H1 (cell line): ENCODE measurements around the gene CDH2. TPM values are rescaled to one million over a fixed set of nuclear protein-coding genes. Genes with fewer than 3 reads are reported as not detected.

ENCODE experiments used
- CHD2 ChIP-seq: IDR thresholded peaks from 2 replicates; pipeline ENCODE4 v1.6.1; 2012; ENCODE audit warnings: low read length, improper control_type of control experiment
- JUN ChIP-seq: IDR thresholded peaks from 2 replicates; pipeline ENCODE4 v1.6.1; 2011; ENCODE audit warnings: low read depth, mild to moderate bottlenecking, improper control_type of control experiment, low read length
- TAF1 ChIP-seq: IDR thresholded peaks from 2 replicates; pipeline ENCODE4 v1.6.1; 2011; ENCODE audit warnings: mild to moderate bottlenecking, low read depth, low read length
- polyA plus RNA-seq, 7 experiments: library from polyadenylated mRNA; depleted of rRNA in 3 of 7; stranded (reverse) in 5 of 7; unstranded in 2 of 7; fragments of >200 nt in 5 of 7; fragments of 200-250 nt in 2 of 7; gene quantifications; 1 replicate in 5 of 7; 2 replicates in 1 of 7; 4 replicates in 1 of 7; pipeline versions ENCODE4 v1.2.1 to v1.2.3, GENCODE V29; 2011 to 2013; ENCODE audit warnings: missing spikeins in 2 of 7, mixed read lengths in 2 of 7
- total RNA-seq: library from RNA; stranded (reverse); fragmentation: NEBNext Ultra II Directional; extraction: Animal tissue kit (Norgen Biotek cat#: 25700); gene quantifications from 2 replicates; pipeline ENCODE4 v1.2.1, GENCODE V29; 2021
- TF ChIP-seq, protein P1 (sequence below): fragments of 300-600 bp; sonication (generic); IDR thresholded peaks from 2 replicates; pipeline ENCODE4 v1.7.1; 2012; ENCODE audit warnings: low read length, moderate library complexity, mild to moderate bottlenecking, inconsistent platforms; ENCODE audit not compliant: insufficient replicate concordance
- TF ChIP-seq, protein P2 (sequence below): IDR thresholded peaks from 2 replicates; pipeline ENCODE4 v1.6.1; 2011; ENCODE audit warnings: low read length, improper control_type of control experiment

Gene CDH2
- total and polyA plus RNA-seq, 2 of the 8 experiments (the other 6 are each of a cell fraction or from before 2014, with no cell fraction given), result 15.0 to 56.5 TPM

GRCh38 chr18:28109781-28110560 lies 67.0 kb downstream of the CDH2 start (continued):
- TF ChIP-seq, protein P1, sequence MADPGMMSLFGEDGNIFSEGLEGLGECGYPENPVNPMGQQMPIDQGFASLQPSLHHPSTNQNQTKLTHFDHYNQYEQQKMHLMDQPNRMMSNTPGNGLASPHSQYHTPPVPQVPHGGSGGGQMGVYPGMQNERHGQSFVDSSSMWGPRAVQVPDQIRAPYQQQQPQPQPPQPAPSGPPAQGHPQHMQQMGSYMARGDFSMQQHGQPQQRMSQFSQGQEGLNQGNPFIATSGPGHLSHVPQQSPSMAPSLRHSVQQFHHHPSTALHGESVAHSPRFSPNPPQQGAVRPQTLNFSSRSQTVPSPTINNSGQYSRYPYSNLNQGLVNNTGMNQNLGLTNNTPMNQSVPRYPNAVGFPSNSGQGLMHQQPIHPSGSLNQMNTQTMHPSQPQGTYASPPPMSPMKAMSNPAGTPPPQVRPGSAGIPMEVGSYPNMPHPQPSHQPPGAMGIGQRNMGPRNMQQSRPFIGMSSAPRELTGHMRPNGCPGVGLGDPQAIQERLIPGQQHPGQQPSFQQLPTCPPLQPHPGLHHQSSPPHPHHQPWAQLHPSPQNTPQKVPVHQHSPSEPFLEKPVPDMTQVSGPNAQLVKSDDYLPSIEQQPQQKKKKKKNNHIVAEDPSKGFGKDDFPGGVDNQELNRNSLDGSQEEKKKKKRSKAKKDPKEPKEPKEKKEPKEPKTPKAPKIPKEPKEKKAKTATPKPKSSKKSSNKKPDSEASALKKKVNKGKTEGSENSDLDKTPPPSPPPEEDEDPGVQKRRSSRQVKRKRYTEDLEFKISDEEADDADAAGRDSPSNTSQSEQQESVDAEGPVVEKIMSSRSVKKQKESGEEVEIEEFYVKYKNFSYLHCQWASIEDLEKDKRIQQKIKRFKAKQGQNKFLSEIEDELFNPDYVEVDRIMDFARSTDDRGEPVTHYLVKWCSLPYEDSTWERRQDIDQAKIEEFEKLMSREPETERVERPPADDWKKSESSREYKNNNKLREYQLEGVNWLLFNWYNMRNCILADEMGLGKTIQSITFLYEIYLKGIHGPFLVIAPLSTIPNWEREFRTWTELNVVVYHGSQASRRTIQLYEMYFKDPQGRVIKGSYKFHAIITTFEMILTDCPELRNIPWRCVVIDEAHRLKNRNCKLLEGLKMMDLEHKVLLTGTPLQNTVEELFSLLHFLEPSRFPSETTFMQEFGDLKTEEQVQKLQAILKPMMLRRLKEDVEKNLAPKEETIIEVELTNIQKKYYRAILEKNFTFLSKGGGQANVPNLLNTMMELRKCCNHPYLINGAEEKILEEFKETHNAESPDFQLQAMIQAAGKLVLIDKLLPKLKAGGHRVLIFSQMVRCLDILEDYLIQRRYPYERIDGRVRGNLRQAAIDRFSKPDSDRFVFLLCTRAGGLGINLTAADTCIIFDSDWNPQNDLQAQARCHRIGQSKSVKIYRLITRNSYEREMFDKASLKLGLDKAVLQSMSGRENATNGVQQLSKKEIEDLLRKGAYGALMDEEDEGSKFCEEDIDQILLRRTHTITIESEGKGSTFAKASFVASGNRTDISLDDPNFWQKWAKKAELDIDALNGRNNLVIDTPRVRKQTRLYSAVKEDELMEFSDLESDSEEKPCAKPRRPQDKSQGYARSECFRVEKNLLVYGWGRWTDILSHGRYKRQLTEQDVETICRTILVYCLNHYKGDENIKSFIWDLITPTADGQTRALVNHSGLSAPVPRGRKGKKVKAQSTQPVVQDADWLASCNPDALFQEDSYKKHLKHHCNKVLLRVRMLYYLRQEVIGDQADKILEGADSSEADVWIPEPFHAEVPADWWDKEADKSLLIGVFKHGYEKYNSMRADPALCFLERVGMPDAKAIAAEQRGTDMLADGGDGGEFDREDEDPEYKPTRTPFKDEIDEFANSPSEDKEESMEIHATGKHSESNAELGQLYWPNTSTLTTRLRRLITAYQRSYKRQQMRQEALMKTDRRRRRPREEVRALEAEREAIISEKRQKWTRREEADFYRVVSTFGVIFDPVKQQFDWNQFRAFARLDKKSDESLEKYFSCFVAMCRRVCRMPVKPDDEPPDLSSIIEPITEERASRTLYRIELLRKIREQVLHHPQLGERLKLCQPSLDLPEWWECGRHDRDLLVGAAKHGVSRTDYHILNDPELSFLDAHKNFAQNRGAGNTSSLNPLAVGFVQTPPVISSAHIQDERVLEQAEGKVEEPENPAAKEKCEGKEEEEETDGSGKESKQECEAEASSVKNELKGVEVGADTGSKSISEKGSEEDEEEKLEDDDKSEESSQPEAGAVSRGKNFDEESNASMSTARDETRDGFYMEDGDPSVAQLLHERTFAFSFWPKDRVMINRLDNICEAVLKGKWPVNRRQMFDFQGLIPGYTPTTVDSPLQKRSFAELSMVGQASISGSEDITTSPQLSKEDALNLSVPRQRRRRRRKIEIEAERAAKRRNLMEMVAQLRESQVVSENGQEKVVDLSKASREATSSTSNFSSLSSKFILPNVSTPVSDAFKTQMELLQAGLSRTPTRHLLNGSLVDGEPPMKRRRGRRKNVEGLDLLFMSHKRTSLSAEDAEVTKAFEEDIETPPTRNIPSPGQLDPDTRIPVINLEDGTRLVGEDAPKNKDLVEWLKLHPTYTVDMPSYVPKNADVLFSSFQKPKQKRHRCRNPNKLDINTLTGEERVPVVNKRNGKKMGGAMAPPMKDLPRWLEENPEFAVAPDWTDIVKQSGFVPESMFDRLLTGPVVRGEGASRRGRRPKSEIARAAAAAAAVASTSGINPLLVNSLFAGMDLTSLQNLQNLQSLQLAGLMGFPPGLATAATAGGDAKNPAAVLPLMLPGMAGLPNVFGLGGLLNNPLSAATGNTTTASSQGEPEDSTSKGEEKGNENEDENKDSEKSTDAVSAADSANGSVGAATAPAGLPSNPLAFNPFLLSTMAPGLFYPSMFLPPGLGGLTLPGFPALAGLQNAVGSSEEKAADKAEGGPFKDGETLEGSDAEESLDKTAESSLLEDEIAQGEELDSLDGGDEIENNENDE, result no peak
- TF ChIP-seq, protein P2, sequence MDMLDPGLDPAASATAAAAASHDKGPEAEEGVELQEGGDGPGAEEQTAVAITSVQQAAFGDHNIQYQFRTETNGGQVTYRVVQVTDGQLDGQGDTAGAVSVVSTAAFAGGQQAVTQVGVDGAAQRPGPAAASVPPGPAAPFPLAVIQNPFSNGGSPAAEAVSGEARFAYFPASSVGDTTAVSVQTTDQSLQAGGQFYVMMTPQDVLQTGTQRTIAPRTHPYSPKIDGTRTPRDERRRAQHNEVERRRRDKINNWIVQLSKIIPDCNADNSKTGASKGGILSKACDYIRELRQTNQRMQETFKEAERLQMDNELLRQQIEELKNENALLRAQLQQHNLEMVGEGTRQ, result no peak
- TF ChIP-seq CHD2 (no peak), JUN (no peak), TAF1 (no peak)
